ENCODE measurements around the gene CEP120. TPM values are rescaled to one million over a fixed set of nuclear protein-coding genes. Genes with fewer than 3 reads are reported as not detected.
A peak's percentile ranks its signal among the peaks of the same experiment; 100 is the strongest.

CEP120 gene
- total and polyA plus RNA-seq, 2 of the 4 experiments (the other 2 are of a cell fraction): 6.7 to 46.1 TPM

DNA sequence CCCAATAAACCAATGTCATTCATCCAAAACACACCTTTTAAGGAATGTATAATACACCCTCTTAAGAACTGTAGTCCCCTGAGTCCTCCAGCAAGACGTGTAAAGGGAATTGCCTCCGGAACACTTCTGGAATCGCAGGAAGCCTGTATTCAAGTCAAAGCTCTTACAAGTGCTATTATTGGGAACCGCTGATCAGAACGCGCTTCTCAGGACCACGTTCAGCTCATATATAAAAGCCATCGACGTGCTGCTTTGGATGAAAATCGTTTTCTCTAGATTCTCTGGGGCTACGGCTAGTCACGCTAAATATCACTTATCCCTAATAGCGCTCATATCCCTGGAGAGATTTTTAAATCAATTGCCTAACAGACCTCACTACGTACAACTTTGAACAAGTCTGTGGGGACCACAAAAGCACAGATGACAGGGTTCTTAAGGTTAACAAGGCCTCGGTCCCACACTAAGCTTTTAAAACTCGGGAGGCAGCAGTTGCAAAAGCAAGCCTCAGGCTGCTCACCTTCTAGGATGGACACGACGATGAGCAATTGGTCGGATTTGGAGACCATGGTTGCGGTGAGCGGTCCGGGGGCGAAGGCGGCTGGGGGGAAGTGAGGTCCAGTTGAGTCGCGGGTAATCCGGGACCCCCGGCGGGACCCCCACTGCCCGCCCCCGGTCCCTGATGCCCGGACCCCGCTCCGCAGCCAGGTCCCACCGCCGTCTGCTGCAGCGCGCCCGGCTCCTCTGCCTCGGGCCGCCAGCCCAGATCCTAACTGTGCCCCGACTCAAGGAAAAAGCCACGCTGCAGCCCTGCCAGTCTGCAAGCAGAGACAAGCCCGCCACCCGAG is 548 bp downstream of the CEP120 start:
- H2BK15ac ChIP-seq (ENCODE audit: low read depth, low read length): no peak overlapping the region
- in situ Hi-C loops (cut with MboI; ENCODE audit: low sequenced_read_pairs) (no loop called here), dilution Hi-C loops (cut with HindIII; ENCODE audit: low sequenced_read_pairs, unreplicated experiment) (no loop called here), intact Hi-C loops (cut with micrococcal nuclease) (loop anchor here (1.0 to 2.0 kb wide), 4 partner anchors 90 to 906 kb away; partner anchors contain the start of gene CSNK1G3)
- H3K4me1 ChIP-seq (ENCODE audit: control insufficient read depth, insufficient read depth, low read length): no peaks in the 10 kb centered on the region; the same call in 1 of the 2 replicates
- peak overlapping the region; percentile 68 for H3K27ac ChIP-seq (ENCODE audit: insufficient read depth, low read length)
- peak overlapping the region; percentile 61 for H2BK5ac ChIP-seq (ENCODE audit: low read depth, low read length, poor library complexity, severe bottlenecking)
- BruUV-seq (replicated peaks): no TSS peak
- peak; percentile 40 for DNase-seq
- peak overlapping the region; percentile 36 for H4K91ac ChIP-seq (ENCODE audit: insufficient read depth, low read depth, low read length)
- CTCF ChIA-PET: interaction anchor here (0.6 to 1.9 kb wide), 12 partner anchors 10 to 526 kb away, joined by 3 to 13 read pairs (median 4); no protein-coding TSS in a partner anchor
- TF ChIP-seq, protein P1, sequence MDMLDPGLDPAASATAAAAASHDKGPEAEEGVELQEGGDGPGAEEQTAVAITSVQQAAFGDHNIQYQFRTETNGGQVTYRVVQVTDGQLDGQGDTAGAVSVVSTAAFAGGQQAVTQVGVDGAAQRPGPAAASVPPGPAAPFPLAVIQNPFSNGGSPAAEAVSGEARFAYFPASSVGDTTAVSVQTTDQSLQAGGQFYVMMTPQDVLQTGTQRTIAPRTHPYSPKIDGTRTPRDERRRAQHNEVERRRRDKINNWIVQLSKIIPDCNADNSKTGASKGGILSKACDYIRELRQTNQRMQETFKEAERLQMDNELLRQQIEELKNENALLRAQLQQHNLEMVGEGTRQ (IDR thresholded peaks at IDR 0.05; ENCODE audit: low read depth, low read length): no peak
- 0 out of 2 replicates have a peak, but pooled peaks have one; percentile 19 for TF ChIP-seq CHD1 (IDR thresholded peaks at IDR 0.05; ENCODE audit: low read depth, low read length)
- peak; percentile 24 for ATAC-seq (ENCODE audit: low read depth)
- H3K56ac ChIP-seq (ENCODE audit: extremely low read depth, insufficient read depth, low read length): peak overlapping the region; percentile 47
- H2BK120ac ChIP-seq (ENCODE audit: low read depth, low read length): no peak overlapping the region
- peak overlapping the region; percentile 87 for H3K4me3 ChIP-seq (ENCODE audit: insufficient read depth, low read depth, low read length)
- H2AK9ac ChIP-seq (replicated peaks; ENCODE audit: low read depth, low read length, poor library complexity): peak overlapping the region; percentile 66
- H4K20me1 ChIP-seq (ENCODE audit: insufficient read depth, low read length): no peaks in the 10 kb centered on the region
- peak overlapping the region; percentile 65 for H3K4ac ChIP-seq (ENCODE audit: low read depth, low read length)
- peak overlapping the region; percentile 75 for H3K23ac ChIP-seq (ENCODE audit: low read depth, low read length)
- H2AK5ac ChIP-seq (ENCODE audit: low read depth, low read length): no peak overlapping the region
- peak overlapping the region; percentile 2 to 55; a peak in 1 of 4 replicates for H4K8ac ChIP-seq (ENCODE audit: low read depth in 2 of 2, low read length in 2 of 2)
- no peaks in the 10 kb centered on the region for H3K9me1 ChIP-seq (ENCODE audit: insufficient read depth, low read length)
- H3K9ac ChIP-seq (ENCODE audit: low read depth, low read length): peak overlapping the region; percentile 63
- peak overlapping the region; percentile 92 for H2AFZ ChIP-seq (replicated peaks; ENCODE audit: low read length, poor library complexity)
- no peaks in the 10 kb centered on the region for H3K9me3 ChIP-seq (ENCODE audit: control insufficient read depth, insufficient read depth, low read length)
- POLR2A ChIA-PET (ENCODE audit: unreplicated experiment): interaction anchor here (0.6 kb wide), 1 partner anchor 577 kb away, joined by 3 read pairs; the partner anchor contains the start of gene SNX24
- peak overlapping the region; percentile 64 for H3K14ac ChIP-seq (replicated peaks; ENCODE audit: low read depth, low read length)
- peaks cover 18 to 34% of the 10 kb centered on the region in 2 experiments for H3K79me1 ChIP-seq (ENCODE audit: low read depth in 1 of 2, low read length in 2 of 2)
- H2BK20ac ChIP-seq (ENCODE audit: low read depth, low read length): no peak overlapping the region
- H4K5ac ChIP-seq (ENCODE audit: low read depth, low read length): peak overlapping the region; percentile 33; the same call in 1 of the 2 replicates
- H3K27me3 ChIP-seq (ENCODE audit: control insufficient read depth, insufficient read depth, low read length): no peaks in the 10 kb centered on the region
- WGBS, 2 experiments (ENCODE audit: extremely low coverage in 2 of 2, insufficient read length in 1 of 2): 2% methylated on average over 16 of the region's 45 CpGs; no CpG with 5 or more reads in 1 of the 2 experiments
- H3K4me2 ChIP-seq (ENCODE audit: low read depth, low read length): peak overlapping the region; percentile 98
- H3K18ac ChIP-seq (ENCODE audit: low read depth, low read length): peak overlapping the region; percentile 30; the same call in 1 of the 2 replicates
- H3K36me3 ChIP-seq (ENCODE audit: control insufficient read depth, insufficient read depth, low read length): peaks cover 3% of the 10 kb centered on the region

All from IMR-90 (cell line).